Suprapubic skin (tissue), 4 donors: Measurements from ENCODE around the gene POU2AF1. TPM values are rescaled to one million over a fixed set of nuclear protein-coding genes. Genes with fewer than 3 reads are reported as not detected.

Experiments
- DNase-seq, 2 donors: peaks; one replicate each; pipeline ENCODE4 v3.0.0-alpha.2; 2019; ENCODE audit warnings: low spot score in 2 of 2
- H3K27ac ChIP-seq: fragments of 200-600 bp; sonication (generic); one replicate; pipeline ENCODE4 v1.5.1; 2019
- H3K27me3 ChIP-seq: fragments of 200-600 bp; sonication (generic); one replicate; pipeline ENCODE4 v1.5.1; 2019
- H3K36me3 ChIP-seq: fragments of 200-600 bp; sonication (generic); one replicate; pipeline ENCODE4 v1.5.1; 2019
- H3K4me1 ChIP-seq: fragments of 200-600 bp; sonication (generic); one replicate; pipeline ENCODE4 v1.5.1; 2019
- H3K4me3 ChIP-seq: fragments of 200-600 bp; sonication (generic); one replicate; pipeline ENCODE4 v1.5.1; 2019; ENCODE audit warnings: mild to moderate bottlenecking
- H3K9me3 ChIP-seq: fragments of 200-600 bp; sonication (generic); one replicate; pipeline ENCODE4 v1.5.1; 2019
- CTCF ChIP-seq, 2 donors: fragments of 200-600 bp in 1 of 2; fragments of 450-650 bp in 1 of 2; sonication (generic) in 1 of 2; IDR thresholded peaks; one replicate each; pipeline ENCODE4 v1.5.1; 2016 to 2019; ENCODE audit warnings: antibody characterized with exemption in 2 of 2, mild to moderate bottlenecking in 1 of 2, moderate library complexity in 1 of 2
- EP300 ChIP-seq: sonication (generic); formaldehyde crosslinking; IDR thresholded peaks from one replicate; pipeline ENCODE4 v1.6.1; 2017; ENCODE audit warnings: antibody characterized with exemption
- POLR2A ChIP-seq, 2 donors: fragments of 450-650 bp; IDR thresholded peaks; one replicate each; pipeline ENCODE4 v1.6.1; 2017; ENCODE audit warnings: antibody characterized with exemption in 2 of 2, mild to moderate bottlenecking in 2 of 2, moderate library complexity in 2 of 2
- POLR2AphosphoS5 ChIP-seq, 3 donors: sonication (generic); formaldehyde crosslinking; IDR thresholded peaks; one replicate each; pipeline ENCODE4 v1.6.1; 2017; ENCODE audit warnings: antibody characterized with exemption in 3 of 3
- WGBS: methylation state at CpG from one replicate; pipeline ENCODE4 v1.1.5; 2018; 5-methylcytosine and 5-hydroxymethylcytosine counted together
- total RNA-seq, 4 donors: library from RNA; depleted of rRNA; stranded (reverse); fragments of >200 nt; gene quantifications; one replicate each; pipeline ENCODE4 v1.1.0, GENCODE V29; 2016

The POU2AF1 gene
- total RNA-seq, 4 donors from 2014 or later, result not detected

GRCh38 chr11:111305876-111306275, 73.2 kb downstream of the POU2AF1 start:
- Histone ChIP-seq H3K27ac (no peak overlapping the region), H3K36me3 (no peaks in the 10 kb centered on the region), H3K4me1 (peaks cover 20% of the 10 kb centered on the region), H3K4me3 (no peak overlapping the region), H3K9me3 (no peaks in the 10 kb centered on the region), H3K27me3 (peaks cover 21% of the 10 kb centered on the region)
- DNase-seq, result no peak
- no peak for TF ChIP-seq CTCF (IDR thresholded peaks at IDR 0.05)
- TF ChIP-seq EP300, result no peak
- TF ChIP-seq POLR2AphosphoS5 (IDR thresholded peaks at IDR 0.05), result no peak
- TF ChIP-seq POLR2A (IDR thresholded peaks at IDR 0.05), result no peak
- WGBS, result 87% methylated on average over 4 of the region's 4 CpGs

- DNase-seq, result no peak
- Histone ChIP-seq H3K36me3 (no peaks in the 10 kb centered on the region), H3K9me3 (no peaks in the 10 kb centered on the region), H3K27ac (no peak overlapping the region), H3K27me3 (peaks cover 23% of the 10 kb centered on the region), H3K4me1 (peaks cover 21% of the 10 kb centered on the region), H3K4me3 (no peak overlapping the region)
- TF ChIP-seq POLR2A (IDR thresholded peaks at IDR 0.05), result no peak
- no peak for TF ChIP-seq POLR2AphosphoS5 (IDR thresholded peaks at IDR 0.05)
- TF ChIP-seq CTCF (IDR thresholded peaks at IDR 0.05), result no peak
- no peak for TF ChIP-seq EP300
- 83% methylated on average over 5 of the region's 5 CpGs for WGBS
These were observed 73.8 kb downstream of the POU2AF1 start for GRCh38 chr11:111305162-111305802.

GRCh38 chr11:111303461-111303860, 75.6 kb downstream of the POU2AF1 start:
- no peak for DNase-seq
- WGBS, result 37% methylated on average over 4 of the region's 4 CpGs
- H3K4me1 ChIP-seq, result peaks cover 39% of the 10 kb centered on the region

GRCh38 chr11:111302298-111302697, 76.8 kb downstream of the POU2AF1 start:
- TF ChIP-seq CTCF (IDR thresholded peaks at IDR 0.05) (no peak), POLR2A (IDR thresholded peaks at IDR 0.05) (no peak), EP300 (no peak), POLR2AphosphoS5 (IDR thresholded peaks at IDR 0.05) (no peak)
- H3K9me3 ChIP-seq, result no peaks in the 10 kb centered on the region
- H3K4me3 ChIP-seq, result no peak overlapping the region
- no peak overlapping the region for H3K27ac ChIP-seq
- H3K27me3 ChIP-seq, result peaks cover 26% of the 10 kb centered on the region
- DNase-seq, result no peak
- WGBS, result 43% methylated on average over 3 of the region's 3 CpGs
- peaks cover 41% of the 10 kb centered on the region for H3K4me1 ChIP-seq
- H3K36me3 ChIP-seq, result no peaks in the 10 kb centered on the region

More at GRCh38 chr11:111303461-111303860, 75.6 kb downstream of the POU2AF1 start:
- peaks cover 36% of the 10 kb centered on the region for H3K27me3 ChIP-seq
- no peaks in the 10 kb centered on the region for H3K9me3 ChIP-seq
- TF ChIP-seq POLR2AphosphoS5 (IDR thresholded peaks at IDR 0.05) (no peak), EP300 (no peak), CTCF (IDR thresholded peaks at IDR 0.05) (no peak), POLR2A (IDR thresholded peaks at IDR 0.05) (no peak)
- H3K27ac ChIP-seq, result no peak overlapping the region
- H3K36me3 ChIP-seq, result no peaks in the 10 kb centered on the region
- no peak overlapping the region for H3K4me3 ChIP-seq

Other genes with a start within 250 kb of the POU2AF1 start
- not detected for gene POU2AF2, start 133.6 kb downstream of the POU2AF1 start, total RNA-seq
- under 1 TPM in 1 of 4 donors, not detected in 3; 0.89 TPM for gene POU2AF3, start 80.7 kb downstream of the POU2AF1 start, total RNA-seq
- not detected for gene BTG4, start 133.1 kb upstream of the POU2AF1 start, total RNA-seq
- gene HOATZ, start 135.5 kb upstream of the POU2AF1 start, total RNA-seq, result not detected
- gene LAYN, start 161.4 kb upstream of the POU2AF1 start, total RNA-seq, result 1 to 10 TPM; 1.5 to 4.7 (median 1.9) TPM
- gene SIK2, start 223.2 kb upstream of the POU2AF1 start, total RNA-seq, result 10 to 100 TPM; 13.9 to 29.0 (median 25.1) TPM